Hepatocyte (in vitro differentiated cells): ENCODE results near the gene ITM2B.

Source experiments
- EZH2phosphoT487 ChIP-seq: fragments of 200-600 bp; sonication (generic); IDR thresholded peaks from one replicate; pipeline ENCODE4 v1.6.1; 2018; ENCODE audit warnings: antibody characterized with exemption, mild to moderate bottlenecking, low read depth, moderate library complexity; ENCODE audit not compliant: unreplicated experiment, severe bottlenecking
- TF ChIP-seq, protein P1 (sequence below): fragments of 200-600 bp; sonication (generic); IDR thresholded peaks from 2 replicates; pipeline ENCODE4 v1.5.1; 2016; ENCODE audit warnings: antibody characterized with exemption, mild to moderate bottlenecking; ENCODE audit not compliant: poor library complexity

DNA sequence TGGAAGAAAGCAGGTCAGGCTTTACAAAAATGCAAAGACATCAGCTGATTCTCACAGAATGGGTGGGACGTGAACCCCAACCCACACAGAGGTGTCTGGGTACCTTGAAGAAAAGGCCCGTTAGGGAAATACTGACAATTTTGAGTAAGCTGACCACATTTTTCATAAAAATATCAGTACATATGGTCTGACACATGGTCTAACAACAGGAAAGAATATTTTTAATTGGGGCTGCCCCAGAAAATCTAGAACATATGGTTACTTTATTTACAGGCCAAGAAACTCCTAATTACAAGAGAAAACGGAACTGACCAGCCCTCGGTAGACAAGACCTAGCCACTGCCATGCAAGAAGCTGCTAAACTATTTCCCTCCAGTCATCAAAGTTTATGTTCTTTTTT, 48.7 kb upstream of the ITM2B start:
- TF ChIP-seq, protein P1, sequence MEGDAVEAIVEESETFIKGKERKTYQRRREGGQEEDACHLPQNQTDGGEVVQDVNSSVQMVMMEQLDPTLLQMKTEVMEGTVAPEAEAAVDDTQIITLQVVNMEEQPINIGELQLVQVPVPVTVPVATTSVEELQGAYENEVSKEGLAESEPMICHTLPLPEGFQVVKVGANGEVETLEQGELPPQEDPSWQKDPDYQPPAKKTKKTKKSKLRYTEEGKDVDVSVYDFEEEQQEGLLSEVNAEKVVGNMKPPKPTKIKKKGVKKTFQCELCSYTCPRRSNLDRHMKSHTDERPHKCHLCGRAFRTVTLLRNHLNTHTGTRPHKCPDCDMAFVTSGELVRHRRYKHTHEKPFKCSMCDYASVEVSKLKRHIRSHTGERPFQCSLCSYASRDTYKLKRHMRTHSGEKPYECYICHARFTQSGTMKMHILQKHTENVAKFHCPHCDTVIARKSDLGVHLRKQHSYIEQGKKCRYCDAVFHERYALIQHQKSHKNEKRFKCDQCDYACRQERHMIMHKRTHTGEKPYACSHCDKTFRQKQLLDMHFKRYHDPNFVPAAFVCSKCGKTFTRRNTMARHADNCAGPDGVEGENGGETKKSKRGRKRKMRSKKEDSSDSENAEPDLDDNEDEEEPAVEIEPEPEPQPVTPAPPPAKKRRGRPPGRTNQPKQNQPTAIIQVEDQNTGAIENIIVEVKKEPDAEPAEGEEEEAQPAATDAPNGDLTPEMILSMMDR, result no peak
- no peak for TF ChIP-seq EZH2phosphoT487
